Epithelial cell of prostate (primary cell): ENCODE data around the gene RTP4.
A peak's percentile ranks its signal among the peaks of the same experiment; 100 is the strongest.
"Not testable (repeated sequence)": the region's sequence is repeated elsewhere in the genome, so short reads cannot be mapped to it uniquely, and the experiment has no call there.

Experiments
- DNase-seq: peaks from one replicate; pipeline ENCODE4 v3.0.0-alpha.2; 2011; ENCODE audit warnings: low read depth, low spot score
- H3K27ac ChIP-seq: fragments of 450-650 bp; 2 replicates; pipeline ENCODE4 v1.5.1; 2017; ENCODE audit warnings: mild to moderate bottlenecking

Gene RTP4

DNA sequence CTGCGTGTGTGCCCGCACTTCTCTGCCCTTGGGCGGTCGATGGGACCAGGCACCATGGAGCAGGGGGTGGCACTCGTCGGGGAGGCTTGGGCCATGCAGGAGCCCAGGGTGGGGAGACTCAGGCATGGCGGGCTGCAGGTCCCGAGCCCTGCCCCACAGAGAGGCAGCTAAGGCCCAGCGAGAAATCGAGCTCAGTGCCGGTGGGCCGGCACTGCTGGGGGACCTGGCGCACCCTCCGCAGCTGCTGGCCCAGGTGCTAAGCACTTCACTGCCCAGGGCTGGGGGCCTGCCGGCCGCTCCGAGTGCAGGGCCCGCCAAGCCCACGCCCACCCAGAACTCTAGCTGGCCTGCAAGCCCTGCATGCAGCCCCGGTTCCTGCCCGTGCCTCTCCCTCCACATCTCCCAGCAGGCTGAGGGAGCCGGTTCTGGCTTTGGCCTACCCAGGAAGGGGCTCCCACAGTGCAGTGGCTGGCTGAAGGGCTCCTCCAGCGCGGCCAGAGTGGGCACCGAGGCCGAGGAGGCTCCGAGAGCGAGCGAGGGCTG lies 553 bp upstream of the RTP4 start:
- DNase-seq = no peak
- H3K27ac ChIP-seq = peak overlapping the region; percentile 57

GRCh38 chr3:187369089-187369447 lies 883 bp downstream of the RTP4 start:
- DNase-seq = peak; percentile 72
- H3K27ac ChIP-seq = peak overlapping the region; percentile 57

DNA sequence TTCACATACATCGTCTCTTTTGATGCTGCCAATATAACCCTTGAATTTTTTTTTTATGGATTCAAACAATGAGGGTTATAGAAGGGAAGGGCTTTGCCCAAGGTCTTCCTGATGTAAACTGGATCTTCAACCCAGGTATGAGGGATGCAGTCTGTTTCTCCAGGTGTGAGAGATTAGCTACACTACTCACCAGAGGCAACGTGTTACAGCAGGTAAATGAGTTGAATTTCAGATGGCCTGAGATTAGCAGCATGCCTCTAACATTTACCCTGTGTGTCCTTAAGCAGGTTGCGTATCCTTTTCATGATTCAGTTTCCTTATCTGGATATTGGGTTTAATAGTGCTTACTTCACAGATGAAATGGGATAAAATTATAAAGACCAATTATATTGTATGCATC lies 1.9 kb downstream of the RTP4 start:
- peak overlapping the region; percentile 57 for H3K27ac ChIP-seq
- DNase-seq = peak; percentile 82

GRCh38 chr3:187375581-187375980 lies 7.4 kb downstream of the RTP4 start:
- no peak overlapping the region for H3K27ac ChIP-seq
- DNase-seq = no peak

- H3K27ac ChIP-seq = no peak overlapping the region
- DNase-seq = no peak
These were observed 9.7 kb downstream of the RTP4 start for GRCh38 chr3:187377842-187378241.

DNA sequence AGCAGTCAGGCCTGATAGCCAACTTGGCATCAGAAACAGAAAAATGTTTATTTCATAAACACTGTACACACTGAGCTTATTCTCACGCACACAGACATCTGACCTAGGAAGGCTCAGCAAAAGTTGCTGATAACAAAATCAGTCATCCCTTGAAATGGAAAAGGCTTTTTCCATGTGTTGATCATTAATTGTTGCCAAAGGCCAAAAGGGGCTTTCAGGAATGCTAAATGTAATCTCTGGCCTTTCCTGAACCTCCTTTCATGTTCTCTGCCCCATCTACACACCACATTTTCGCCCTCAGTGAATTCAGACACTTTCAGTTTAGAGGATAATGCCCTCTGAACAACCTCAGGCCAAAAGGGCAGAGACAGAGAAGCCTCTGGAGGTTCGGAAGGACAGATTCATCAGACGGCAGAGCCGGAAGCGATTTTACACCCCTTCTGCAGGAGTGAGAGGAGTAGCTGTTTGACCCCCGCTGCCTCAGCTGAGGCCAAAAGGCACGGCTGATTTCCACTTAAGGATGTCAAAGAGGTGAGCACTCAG lies 14.5 kb downstream of the RTP4 start:
- no peak overlapping the region for H3K27ac ChIP-seq
- DNase-seq = no peak

DNA sequence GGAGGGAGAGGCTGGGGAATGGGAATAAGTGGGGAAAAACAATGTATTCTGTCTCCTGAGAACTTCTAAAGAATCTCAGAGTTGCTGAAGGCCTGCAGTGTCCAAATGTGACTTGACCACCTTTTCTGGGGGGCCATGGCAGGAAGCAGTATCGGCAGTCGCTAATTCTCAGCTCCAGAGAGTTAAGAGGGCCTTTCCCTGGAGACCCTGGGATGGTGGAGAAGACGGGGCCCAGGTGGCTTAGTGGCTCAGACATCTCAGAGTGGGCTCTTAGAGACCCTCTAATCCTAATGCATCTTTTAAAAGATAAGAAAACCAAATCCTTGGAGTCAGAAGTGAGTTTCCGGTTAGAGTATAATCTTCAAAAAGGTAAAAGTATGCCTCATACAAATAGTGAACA lies 15.1 kb downstream of the RTP4 start:
- DNase-seq = no peak
- no peak overlapping the region for H3K27ac ChIP-seq

- DNase-seq = no peak
- H3K27ac ChIP-seq = no peak overlapping the region
These were observed 17.1 kb downstream of the RTP4 start for GRCh38 chr3:187385296-187385695.

- DNase-seq = no peak
- no peak overlapping the region for H3K27ac ChIP-seq
These were observed 28.5 kb downstream of the RTP4 start for GRCh38 chr3:187396661-187397060.

DNA sequence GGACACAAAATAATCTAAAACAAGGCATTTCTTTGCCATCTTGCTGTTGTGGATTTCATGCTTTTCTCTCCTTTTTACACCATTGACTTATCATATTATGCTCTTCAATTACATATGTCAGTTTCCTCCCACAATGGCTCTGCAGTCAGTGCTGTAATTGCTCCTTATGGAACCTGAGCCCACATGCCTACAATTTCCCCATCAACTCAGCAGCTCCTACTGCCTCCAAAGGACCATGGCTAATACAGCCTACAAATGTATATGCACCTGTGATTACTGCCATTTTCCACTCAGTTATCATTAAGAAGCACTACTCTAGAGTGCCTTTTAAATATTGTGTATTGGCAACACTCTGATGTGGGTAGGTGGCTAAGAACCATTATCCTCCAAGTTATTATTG lies 30.8 kb downstream of the RTP4 start:
- no peak for DNase-seq
- H3K27ac ChIP-seq = no peak overlapping the region

- no peak overlapping the region for H3K27ac ChIP-seq
- no peak for DNase-seq
These were observed 32.6 kb downstream of the RTP4 start for GRCh38 chr3:187400756-187401155.

- no peak overlapping the region for H3K27ac ChIP-seq
- no peak for DNase-seq
These were observed 33.7 kb downstream of the RTP4 start for GRCh38 chr3:187401856-187402255.

DNA sequence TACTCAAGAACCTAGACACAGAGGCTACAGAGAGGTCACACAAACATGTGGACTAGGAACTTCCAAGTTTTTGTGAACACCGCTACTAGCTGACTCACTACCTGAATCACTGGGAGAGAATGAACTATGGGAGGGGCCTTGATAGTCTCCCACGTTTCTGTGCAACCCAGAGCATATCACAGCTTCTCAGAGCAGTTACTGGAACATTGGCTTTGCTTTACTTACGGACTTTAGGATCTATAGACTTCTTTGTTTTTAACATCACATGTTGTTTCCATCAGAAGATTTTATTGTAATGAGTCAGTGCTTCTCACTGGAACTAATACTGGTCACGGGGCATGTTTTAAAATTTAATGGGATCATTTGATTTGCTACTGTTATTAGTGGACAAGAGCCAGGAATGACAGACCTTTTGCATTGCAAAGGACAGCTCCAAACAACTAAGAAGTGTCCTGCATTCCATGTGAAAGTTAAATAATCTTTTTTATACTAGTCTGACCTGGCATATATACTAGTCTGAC lies 35.6 kb downstream of the RTP4 start:
- peak; percentile 95 for DNase-seq
- H3K27ac ChIP-seq = peak overlapping the region; percentile 36

DNA sequence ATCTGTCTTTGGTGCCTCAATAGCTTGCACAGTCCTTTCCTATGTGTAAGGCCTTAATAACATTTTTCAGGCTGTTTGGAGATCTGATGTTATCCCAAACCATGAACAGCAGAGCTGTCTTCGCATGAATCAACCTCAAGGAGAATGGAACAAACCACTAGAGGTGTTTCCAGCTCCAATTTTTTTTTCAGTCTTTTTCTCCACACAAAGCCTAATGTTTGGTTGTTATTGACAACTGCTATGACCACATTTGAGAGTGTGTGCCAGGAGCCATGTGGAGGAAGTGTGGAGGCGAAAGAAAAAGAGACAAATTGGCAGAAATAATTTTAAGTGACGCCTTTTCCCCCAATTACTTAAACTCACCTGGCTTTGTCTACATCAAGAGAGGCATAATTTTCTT lies 38.7 kb downstream of the RTP4 start:
- no peak overlapping the region for H3K27ac ChIP-seq
- no peak for DNase-seq

- H3K27ac ChIP-seq, DNase-seq: not testable (repeated sequence)
These were observed 44.0 kb downstream of the RTP4 start for GRCh38 chr3:187411991-187412781.
